Activated naive CD8-positive, alpha-beta T cell treated with anti-CD3 and anti-CD28 coated beads, Interleukin-2, amount 10 ng/mL, durations not matched to agents 7 days and 5 days (primary cell): Measurements from ENCODE around the gene PCSK5. TPM values are rescaled to one million over a fixed set of nuclear protein-coding genes. Genes with fewer than 3 reads are reported as not detected.

Experiments used
- ATAC-seq: fragments of 150-1000 bp; cut with Tn5 transposase; one replicate; pipeline ENCODE4 v1.10.0; 2021; ENCODE audit warnings: low read depth, moderate library complexity
- POLR2A ChIA-PET: fragments of 350-600 bp; sonication (Branson Sonifier 250); formaldehyde crosslinking; loops from one replicate; lab custom pipeline; 2021; ENCODE audit warnings: antibody characterized with exemption; lab: Charles Lee
- DNase-seq: peaks from one replicate; pipeline ENCODE4 v3.0.0; 2021
- H3K27ac Mint-ChIP-seq: one replicate; pipeline ENCODE4 v1.8.0; 2022; ENCODE audit warnings: mild to moderate bottlenecking, mixed read lengths
- H3K27me3 Mint-ChIP-seq: one replicate; pipeline ENCODE4 v1.8.0; 2022; ENCODE audit warnings: mild to moderate bottlenecking, moderate library complexity, mixed read lengths
- H3K36me3 Mint-ChIP-seq: one replicate; pipeline ENCODE4 v1.8.0; 2021; ENCODE audit warnings: mild to moderate bottlenecking, mixed read lengths
- H3K4me1 Mint-ChIP-seq: one replicate; pipeline ENCODE4 v1.8.0; 2021; ENCODE audit warnings: mixed read lengths
- H3K4me3 Mint-ChIP-seq: one replicate; pipeline ENCODE4 v1.8.0; 2022; ENCODE audit warnings: mild to moderate bottlenecking, moderate library complexity, mixed read lengths
- H3K9me3 Mint-ChIP-seq: one replicate; pipeline ENCODE4 v1.8.0; 2021; ENCODE audit warnings: mixed read lengths
- total RNA-seq, 2 experiments: library from RNA; stranded (reverse); gene quantifications; one replicate each; pipeline ENCODE4 v1.2.3, GENCODE V29; 2021

PCSK5 gene
- total RNA-seq, 2 experiments from 2014 or later = 6.0 to 7.1 TPM

DNA sequence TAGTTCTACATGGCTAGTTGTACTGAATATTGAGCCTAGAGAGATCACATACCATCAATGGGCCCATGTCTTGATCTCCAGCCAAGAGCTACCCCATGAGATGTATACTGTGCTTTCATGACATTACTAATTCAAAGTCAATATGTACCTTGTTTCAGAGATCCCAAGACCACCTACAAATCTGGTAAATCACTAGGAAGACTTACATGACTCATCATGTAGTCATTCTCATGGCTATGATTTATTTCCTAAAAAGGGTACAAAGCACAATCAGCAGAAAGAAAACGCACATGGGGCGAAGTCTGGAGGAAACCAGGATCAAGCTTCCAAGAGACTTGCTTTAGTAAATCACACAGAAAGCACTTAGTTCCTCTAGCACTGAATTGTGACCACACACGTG is 103.0 kb downstream of the PCSK5 start:
- H3K4me1 Mint-ChIP-seq = no peaks in the 10 kb centered on the region
- no peak overlapping the region for H3K4me3 Mint-ChIP-seq
- no peak for ATAC-seq
- DNase-seq = no peak
- H3K27me3 Mint-ChIP-seq = no peaks in the 10 kb centered on the region
- POLR2A ChIA-PET = interaction anchor here (0.8 kb wide), 1 partner anchor 22 kb away, joined by 3 read pairs; no protein-coding TSS in a partner anchor
- peaks cover 6% of the 10 kb centered on the region for H3K9me3 Mint-ChIP-seq
- no peak overlapping the region for H3K27ac Mint-ChIP-seq
- peaks cover 12% of the 10 kb centered on the region for H3K36me3 Mint-ChIP-seq

DNA sequence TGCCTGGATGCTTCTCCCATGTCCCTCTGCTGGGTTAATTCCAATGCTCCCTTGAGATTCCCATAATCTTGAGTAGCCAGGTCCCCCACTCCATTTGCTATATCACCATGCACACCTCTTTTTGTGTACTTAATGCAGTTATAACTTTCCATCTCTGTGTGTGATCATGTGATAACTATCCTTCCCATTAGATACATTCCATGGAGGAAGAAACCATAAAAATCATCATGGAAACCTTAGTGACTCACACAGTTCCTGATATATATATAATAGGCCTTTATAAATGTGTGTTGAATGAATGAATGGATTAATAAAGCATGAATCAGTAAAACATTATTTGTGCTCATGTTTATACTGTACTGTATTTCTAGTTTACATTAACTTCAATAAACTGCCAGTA is 104.6 kb downstream of the PCSK5 start:
- Mint-ChIP-seq H3K9me3 (peaks cover 6% of the 10 kb centered on the region), H3K4me1 (no peaks in the 10 kb centered on the region), H3K36me3 (peaks cover 9% of the 10 kb centered on the region), H3K4me3 (no peak overlapping the region), H3K27me3 (no peaks in the 10 kb centered on the region), H3K27ac (no peak overlapping the region)
- POLR2A ChIA-PET = no interaction called here
- DNase-seq (no peak), ATAC-seq (no peak)

DNA sequence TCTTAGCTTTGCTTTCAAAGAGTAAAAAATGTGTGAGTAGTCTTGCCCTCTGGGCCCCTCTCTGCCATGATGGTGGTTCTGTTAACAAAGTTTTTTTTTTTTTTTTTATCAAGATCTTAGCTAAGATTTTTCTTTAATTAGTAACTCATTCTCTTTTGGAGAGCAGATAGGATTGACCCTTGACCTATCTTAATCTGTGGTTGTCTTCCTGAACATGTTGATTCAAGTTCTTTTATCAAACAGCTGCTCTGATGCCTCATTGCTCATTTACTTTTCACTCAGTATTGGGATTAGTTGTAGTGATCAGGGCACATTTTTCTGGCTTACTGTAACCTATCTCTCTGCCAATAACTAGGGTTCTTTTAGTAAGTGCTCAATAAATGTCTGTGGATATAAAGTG is 106.3 kb downstream of the PCSK5 start:
- no peaks in the 10 kb centered on the region for H3K27me3 Mint-ChIP-seq
- ATAC-seq (no peak), DNase-seq (no peak)
- no peak overlapping the region for H3K4me3 Mint-ChIP-seq
- no peak overlapping the region for H3K27ac Mint-ChIP-seq
- POLR2A ChIA-PET = no interaction called here
- peaks cover 9% of the 10 kb centered on the region for H3K36me3 Mint-ChIP-seq
- H3K4me1 Mint-ChIP-seq = no peaks in the 10 kb centered on the region
- peaks cover 7% of the 10 kb centered on the region for H3K9me3 Mint-ChIP-seq

DNA sequence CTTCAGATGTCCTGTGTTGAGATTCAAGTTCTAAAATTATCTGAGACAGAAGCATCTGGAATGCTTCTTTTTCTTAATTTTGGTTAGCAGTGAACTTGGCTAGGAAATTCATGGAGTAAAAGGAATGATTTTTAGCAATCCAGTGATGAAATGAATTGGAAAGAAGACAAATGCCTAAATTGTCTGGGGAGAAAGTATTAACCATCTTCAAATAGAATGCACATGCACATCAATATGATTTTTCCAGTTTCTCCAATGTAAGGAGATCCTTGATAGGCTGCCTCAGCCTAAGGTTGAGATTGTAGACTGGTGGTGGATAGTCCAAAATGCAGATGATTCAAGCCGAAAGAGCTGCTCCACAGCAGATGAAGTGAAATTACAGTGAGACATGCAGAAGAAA is 106.7 kb downstream of the PCSK5 start:
- POLR2A ChIA-PET = no interaction called here
- H3K36me3 Mint-ChIP-seq = peaks cover 9% of the 10 kb centered on the region
- ATAC-seq = no peak
- DNase-seq = no peak
- H3K4me3 Mint-ChIP-seq = no peak overlapping the region
- no peak overlapping the region for H3K27ac Mint-ChIP-seq
- H3K9me3 Mint-ChIP-seq = peaks cover 7% of the 10 kb centered on the region
- no peaks in the 10 kb centered on the region for H3K27me3 Mint-ChIP-seq
- H3K4me1 Mint-ChIP-seq = no peaks in the 10 kb centered on the region

DNA sequence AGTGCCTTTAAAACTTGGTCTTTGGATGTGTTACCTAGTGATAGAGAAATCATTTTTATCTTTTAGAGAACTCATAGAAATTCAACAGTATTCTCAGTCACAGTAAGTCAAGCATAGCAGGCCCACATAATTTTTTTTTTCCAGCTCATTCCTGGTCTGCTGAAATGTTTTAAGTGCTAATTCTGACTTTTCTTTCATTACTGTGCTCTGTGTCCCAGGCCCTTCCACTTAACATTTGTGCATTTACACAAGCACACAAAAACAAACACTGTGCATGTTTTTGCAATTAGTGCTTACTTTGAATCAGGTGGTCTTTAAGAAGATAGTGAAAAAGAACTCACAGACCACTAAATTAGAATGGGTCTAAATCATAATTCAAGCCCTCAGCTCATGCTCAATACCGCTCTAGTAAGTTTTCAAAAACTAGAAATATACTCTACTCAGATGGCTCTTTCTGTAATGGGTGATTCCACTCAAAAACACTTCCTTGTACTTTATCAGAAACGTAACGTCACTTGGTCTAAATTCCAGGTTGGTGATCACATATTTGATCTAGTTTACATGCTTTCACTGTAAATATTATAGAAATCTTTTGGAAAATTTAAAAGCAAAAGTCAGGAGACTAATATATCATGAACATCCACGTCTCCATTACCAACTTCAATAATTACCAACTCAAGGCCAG is 107.8 kb downstream of the PCSK5 start:
- Mint-ChIP-seq H3K9me3 (peaks cover 7% of the 10 kb centered on the region), H3K4me3 (no peak overlapping the region), H3K27ac (no peak overlapping the region), H3K27me3 (no peaks in the 10 kb centered on the region), H3K36me3 (peaks cover 7% of the 10 kb centered on the region), H3K4me1 (no peaks in the 10 kb centered on the region)
- no peak for DNase-seq
- ATAC-seq = no peak
- POLR2A ChIA-PET = no interaction called here

DNA sequence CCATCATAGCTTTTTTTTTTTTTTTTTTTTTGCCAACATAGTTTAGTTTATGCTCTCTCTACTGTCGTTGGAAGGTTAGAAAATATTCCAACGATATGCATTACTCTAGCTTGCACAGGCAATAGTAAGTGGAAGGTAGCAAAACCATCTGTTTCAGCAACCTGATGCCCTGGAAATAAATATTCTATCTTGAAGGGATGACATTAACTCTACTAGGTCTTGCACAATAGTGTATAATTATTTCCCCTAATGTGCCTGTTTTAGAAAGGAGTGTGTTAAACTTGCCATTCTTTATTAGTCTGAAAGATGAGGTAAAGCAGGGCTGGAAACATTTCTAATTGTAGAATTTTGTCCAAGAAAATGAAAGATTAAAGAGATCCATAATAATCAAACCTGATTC is 111.0 kb downstream of the PCSK5 start:
- Mint-ChIP-seq H3K9me3 (peaks cover 1% of the 10 kb centered on the region), H3K27me3 (no peaks in the 10 kb centered on the region), H3K4me3 (no peak overlapping the region), H3K27ac (no peak overlapping the region), H3K36me3 (no peaks in the 10 kb centered on the region), H3K4me1 (peaks cover 14% of the 10 kb centered on the region)
- POLR2A ChIA-PET = no interaction called here
- DNase-seq (no peak), ATAC-seq (no peak)

DNA sequence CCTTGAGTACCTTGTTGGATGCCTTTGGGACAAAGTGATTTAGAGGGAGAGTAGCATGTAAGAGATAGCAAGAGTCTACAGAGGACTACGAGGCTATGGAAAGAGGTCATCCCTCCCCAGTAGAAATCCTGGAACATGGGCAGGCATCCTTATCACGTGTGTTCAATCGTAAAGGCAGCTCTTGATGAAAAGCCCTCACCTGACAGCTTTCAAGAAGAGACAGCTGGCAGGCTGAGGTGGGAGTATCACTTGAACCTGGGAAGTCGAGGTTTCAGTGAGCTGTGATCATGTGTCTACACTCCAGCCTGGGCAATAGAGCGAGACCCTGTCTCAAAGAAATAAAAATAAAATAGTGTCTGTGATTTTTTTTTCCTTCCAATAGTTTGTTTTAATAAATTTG is 112.6 kb downstream of the PCSK5 start:
- POLR2A ChIA-PET = no interaction called here
- Mint-ChIP-seq H3K27me3 (no peaks in the 10 kb centered on the region), H3K36me3 (no peaks in the 10 kb centered on the region), H3K4me3 (no peak overlapping the region), H3K9me3 (peaks cover 1% of the 10 kb centered on the region), H3K4me1 (peaks cover 23% of the 10 kb centered on the region), H3K27ac (no peak overlapping the region)
- DNase-seq (no peak), ATAC-seq (no peak)

DNA sequence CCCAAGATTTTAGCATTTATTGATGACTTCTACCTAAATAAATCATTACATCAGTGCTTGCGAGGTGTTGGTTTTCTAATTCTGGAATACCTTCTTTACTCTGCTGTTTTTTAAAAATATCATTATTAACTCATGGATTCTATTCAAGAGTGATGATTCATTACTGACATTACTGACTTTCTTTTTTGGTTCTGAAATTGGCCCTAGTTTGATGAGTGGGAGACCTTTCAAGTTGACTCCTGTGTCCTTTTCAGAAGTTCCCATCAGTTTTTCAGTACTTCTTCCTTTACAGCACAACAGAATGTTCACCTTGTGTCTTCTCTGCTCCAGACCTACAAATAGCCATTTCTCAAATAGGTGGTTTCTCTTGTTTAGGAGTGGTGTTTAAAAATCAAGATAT is 114.1 kb downstream of the PCSK5 start:
- Mint-ChIP-seq H3K4me1 (peaks cover 28% of the 10 kb centered on the region), H3K27me3 (no peaks in the 10 kb centered on the region), H3K27ac (no peak overlapping the region)

DNA sequence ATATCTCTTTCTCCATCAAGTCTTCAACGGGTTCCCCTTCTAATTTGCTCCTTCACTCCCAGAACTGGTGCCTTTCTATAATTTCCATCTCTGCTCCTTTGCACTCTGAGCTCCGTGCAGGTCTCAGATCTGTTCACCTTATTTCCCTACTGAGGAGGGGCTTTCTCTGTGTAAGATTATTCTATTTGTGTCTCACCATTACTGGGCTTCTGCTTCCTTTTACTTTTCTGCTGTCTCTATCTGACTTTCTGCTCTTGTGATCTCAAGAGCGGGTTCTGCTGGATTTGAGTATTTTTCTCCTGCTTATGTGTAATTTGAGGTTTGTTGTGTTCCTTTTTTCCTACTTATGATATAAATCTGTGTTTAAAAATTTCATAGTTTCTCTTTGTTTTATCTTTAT is 117.5 kb downstream of the PCSK5 start:
- Mint-ChIP-seq H3K27me3 (no peaks in the 10 kb centered on the region), H3K27ac (peak overlapping the region; percentile 66), H3K9me3 (no peaks in the 10 kb centered on the region), H3K36me3 (no peaks in the 10 kb centered on the region), H3K4me1 (peaks cover 28% of the 10 kb centered on the region), H3K4me3 (peak overlapping the region; percentile 31)
- no peak for DNase-seq
- ATAC-seq = no peak
- POLR2A ChIA-PET = no interaction called here

More for the DNA sequence above, 114.1 kb downstream of the PCSK5 start:
- Mint-ChIP-seq H3K4me3 (no peak overlapping the region), H3K36me3 (no peaks in the 10 kb centered on the region), H3K9me3 (peaks cover 1% of the 10 kb centered on the region)
- POLR2A ChIA-PET = no interaction called here
- ATAC-seq = no peak
- no peak for DNase-seq

DNA sequence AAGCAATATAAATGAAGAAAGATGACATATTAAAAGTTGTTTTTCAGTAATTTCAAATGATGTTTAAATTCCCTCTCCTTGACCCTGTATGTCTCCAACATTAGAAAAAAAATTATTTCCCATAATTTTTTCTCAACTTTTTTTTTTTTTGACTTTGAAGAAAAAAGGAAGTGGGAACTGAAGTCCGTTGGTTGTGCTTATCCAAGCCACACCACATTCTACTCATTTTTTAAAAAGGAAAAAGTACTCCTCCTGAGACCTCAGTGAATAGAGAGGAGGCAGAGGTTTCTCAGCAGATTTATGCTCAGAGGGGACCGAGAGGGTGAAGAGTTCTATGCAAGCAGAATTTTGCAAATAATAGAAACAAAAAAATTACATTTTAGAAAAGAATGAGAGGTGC is 123.3 kb downstream of the PCSK5 start:
- POLR2A ChIA-PET = no interaction called here
- no peak for ATAC-seq
- no peak for DNase-seq
- Mint-ChIP-seq H3K27ac (no peak overlapping the region), H3K4me1 (peaks cover 11% of the 10 kb centered on the region), H3K4me3 (no peak overlapping the region), H3K27me3 (no peaks in the 10 kb centered on the region), H3K9me3 (no peaks in the 10 kb centered on the region), H3K36me3 (peaks cover 8% of the 10 kb centered on the region)

DNA sequence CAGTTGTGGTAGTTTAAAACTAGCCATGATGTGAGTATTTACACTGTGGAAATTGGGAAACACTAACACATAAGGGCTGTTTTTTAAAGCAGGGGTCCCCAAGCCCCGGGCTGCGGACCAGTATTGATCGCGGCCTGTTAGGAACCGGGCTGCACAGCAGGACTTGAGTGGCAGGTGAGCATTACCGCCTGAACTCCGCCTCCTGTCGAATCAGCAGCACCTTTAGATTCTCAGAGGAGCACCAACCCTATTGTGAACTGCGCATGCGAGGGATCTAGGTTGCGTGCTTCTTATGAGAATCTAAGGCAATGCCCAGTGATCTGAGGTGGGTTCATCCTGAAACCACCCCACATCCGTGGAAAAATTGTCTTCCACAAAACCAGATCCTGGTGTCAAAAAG is 127.8 kb downstream of the PCSK5 start:
- ATAC-seq = no peak
- POLR2A ChIA-PET = no interaction called here
- peaks cover 41% of the 10 kb centered on the region for H3K4me1 Mint-ChIP-seq
- H3K27me3 Mint-ChIP-seq = no peaks in the 10 kb centered on the region
- no peak overlapping the region for H3K4me3 Mint-ChIP-seq
- no peaks in the 10 kb centered on the region for H3K9me3 Mint-ChIP-seq
- H3K36me3 Mint-ChIP-seq = peaks cover 13% of the 10 kb centered on the region
- H3K27ac Mint-ChIP-seq = no peak overlapping the region
- DNase-seq = no peak

DNA sequence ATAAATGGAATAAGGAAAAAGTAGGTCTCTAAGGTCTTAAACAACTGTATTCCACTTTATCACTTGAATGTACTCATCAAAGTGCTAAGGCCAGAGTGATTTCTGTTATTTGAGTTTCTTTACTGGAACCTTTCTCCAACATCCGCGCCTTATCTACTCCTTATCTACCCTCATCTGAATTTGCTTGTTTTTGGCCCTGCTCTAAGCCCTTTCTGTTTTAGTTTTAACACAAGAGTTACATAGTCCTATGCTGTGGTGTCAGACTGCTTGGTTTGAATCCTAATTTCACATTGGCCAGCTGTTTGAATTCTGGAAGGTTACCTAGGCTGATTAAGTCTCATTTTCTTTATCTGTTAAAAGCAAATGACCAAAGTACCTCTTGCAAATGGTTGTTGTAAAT is 128.3 kb downstream of the PCSK5 start:
- Mint-ChIP-seq H3K27me3 (no peaks in the 10 kb centered on the region), H3K9me3 (no peaks in the 10 kb centered on the region), H3K4me1 (peaks cover 47% of the 10 kb centered on the region), H3K27ac (peak overlapping the region; percentile 71), H3K4me3 (peak overlapping the region; percentile 55), H3K36me3 (peaks cover 13% of the 10 kb centered on the region)
- POLR2A ChIA-PET = no interaction called here
- ATAC-seq = peak; percentile 49
- no peak for DNase-seq

DNA sequence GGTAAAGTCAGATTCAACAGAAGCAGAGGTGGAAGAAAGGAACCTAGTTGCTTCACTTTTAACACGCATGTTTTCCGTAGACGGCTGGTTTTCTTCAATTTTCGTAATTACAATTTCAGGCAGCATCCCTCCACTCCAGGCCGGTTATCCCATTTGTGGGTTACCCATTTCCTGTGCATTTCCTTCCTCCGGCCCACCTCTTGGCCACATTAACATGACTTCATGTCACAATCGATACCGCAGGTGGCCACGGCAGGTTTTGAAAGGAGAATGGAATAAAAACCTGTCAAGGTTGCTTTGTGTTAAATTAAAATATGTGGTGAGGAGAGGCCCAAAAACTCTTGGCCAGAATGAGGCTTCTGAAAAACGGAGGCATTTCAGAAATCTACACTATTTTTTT is 130.2 kb downstream of the PCSK5 start:
- DNase-seq (peak; percentile 35), ATAC-seq (no peak)
- Mint-ChIP-seq H3K27me3 (no peaks in the 10 kb centered on the region), H3K27ac (peak overlapping the region; percentile 84), H3K4me3 (peak overlapping the region; percentile 71), H3K36me3 (peaks cover 11% of the 10 kb centered on the region), H3K9me3 (no peaks in the 10 kb centered on the region), H3K4me1 (peaks cover 59% of the 10 kb centered on the region)
- POLR2A ChIA-PET = no interaction called here

DNA sequence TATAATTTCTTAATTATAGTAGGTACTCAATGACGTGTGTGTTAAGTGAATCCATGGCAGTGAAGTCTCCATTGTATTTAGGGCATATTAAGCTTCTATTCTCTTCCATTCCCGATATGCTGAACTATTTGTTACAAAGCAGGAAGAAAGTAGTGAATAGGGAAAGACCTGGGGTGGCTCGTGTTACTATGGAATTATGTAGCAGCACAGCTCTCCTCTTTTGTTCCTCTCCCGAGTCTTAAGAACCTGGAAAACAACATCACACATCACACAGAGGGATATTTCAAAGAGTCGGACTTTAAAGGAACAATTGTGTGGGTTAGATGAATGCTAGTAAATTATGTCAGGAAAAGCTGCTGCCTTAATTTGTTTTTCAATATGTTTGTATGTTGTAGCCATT is 131.8 kb downstream of the PCSK5 start:
- no peak overlapping the region for H3K27ac Mint-ChIP-seq
- H3K9me3 Mint-ChIP-seq = no peaks in the 10 kb centered on the region
- DNase-seq = no peak
- POLR2A ChIA-PET = interaction anchor here (0.9 to 1.7 kb wide), 2 partner anchors 132 to 1070 kb away, joined by 3 to 7 read pairs; partner anchors contain the start of gene PCSK5
- H3K27me3 Mint-ChIP-seq = no peaks in the 10 kb centered on the region
- H3K36me3 Mint-ChIP-seq = peaks cover 11% of the 10 kb centered on the region
- H3K4me3 Mint-ChIP-seq = no peak overlapping the region
- H3K4me1 Mint-ChIP-seq = peaks cover 69% of the 10 kb centered on the region
- ATAC-seq = no peak
